Measurements from ENCODE around the gene RGS12.

DNA sequence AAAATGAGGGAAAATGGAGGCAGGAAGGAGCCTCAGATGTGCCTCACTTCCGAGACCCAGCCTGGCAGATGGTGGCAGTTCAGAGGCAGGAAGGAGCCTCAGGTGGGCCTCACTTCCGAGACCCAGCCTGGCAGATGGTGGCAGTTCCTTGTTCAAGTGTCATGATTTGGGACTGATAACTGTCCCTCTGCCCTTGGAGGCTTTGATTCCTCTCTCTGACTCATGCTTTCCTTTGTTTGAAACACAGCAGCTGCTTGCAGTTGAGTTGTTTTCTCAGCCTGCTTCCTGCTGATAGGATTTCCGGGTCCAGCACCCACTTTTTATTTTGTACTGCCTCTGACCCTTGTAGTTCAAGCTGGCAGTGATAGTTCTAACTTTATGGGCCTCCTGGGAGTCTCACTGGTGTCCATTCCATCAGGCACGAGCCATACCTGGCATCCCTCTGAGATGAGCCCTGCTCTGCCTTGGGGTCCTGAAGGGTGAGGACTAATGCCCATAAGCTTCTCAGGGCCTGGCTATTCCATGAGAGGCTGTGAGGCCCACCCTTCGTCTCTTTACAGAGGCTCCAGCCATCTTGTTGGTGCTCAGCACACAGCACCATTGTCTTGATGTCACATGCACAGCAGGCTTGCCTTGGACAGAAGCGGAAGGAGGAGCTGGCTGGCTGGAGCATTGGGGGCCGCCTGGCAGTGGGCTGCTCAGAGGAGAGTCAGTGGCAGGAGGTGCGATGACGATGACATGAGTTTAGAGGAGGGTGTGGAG is 13.0 kb downstream of the RGS12 start:
- TF ChIP-seq POLR2A (IDR thresholded peaks at IDR 0.05) = no peak
- TF ChIP-seq, protein P1, sequence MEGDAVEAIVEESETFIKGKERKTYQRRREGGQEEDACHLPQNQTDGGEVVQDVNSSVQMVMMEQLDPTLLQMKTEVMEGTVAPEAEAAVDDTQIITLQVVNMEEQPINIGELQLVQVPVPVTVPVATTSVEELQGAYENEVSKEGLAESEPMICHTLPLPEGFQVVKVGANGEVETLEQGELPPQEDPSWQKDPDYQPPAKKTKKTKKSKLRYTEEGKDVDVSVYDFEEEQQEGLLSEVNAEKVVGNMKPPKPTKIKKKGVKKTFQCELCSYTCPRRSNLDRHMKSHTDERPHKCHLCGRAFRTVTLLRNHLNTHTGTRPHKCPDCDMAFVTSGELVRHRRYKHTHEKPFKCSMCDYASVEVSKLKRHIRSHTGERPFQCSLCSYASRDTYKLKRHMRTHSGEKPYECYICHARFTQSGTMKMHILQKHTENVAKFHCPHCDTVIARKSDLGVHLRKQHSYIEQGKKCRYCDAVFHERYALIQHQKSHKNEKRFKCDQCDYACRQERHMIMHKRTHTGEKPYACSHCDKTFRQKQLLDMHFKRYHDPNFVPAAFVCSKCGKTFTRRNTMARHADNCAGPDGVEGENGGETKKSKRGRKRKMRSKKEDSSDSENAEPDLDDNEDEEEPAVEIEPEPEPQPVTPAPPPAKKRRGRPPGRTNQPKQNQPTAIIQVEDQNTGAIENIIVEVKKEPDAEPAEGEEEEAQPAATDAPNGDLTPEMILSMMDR (IDR thresholded peaks at IDR 0.05 in 4 of 5, conservative IDR thresholded peaks at IDR 0.05 in 1 of 5) = no peak

Measured in gastrocnemius medialis (tissue), 4 donors.